Measurements from ENCODE around the gene CEP83.
A peak's percentile ranks its signal among the peaks of the same experiment; 100 is the strongest.

The CEP83 gene

DNA sequence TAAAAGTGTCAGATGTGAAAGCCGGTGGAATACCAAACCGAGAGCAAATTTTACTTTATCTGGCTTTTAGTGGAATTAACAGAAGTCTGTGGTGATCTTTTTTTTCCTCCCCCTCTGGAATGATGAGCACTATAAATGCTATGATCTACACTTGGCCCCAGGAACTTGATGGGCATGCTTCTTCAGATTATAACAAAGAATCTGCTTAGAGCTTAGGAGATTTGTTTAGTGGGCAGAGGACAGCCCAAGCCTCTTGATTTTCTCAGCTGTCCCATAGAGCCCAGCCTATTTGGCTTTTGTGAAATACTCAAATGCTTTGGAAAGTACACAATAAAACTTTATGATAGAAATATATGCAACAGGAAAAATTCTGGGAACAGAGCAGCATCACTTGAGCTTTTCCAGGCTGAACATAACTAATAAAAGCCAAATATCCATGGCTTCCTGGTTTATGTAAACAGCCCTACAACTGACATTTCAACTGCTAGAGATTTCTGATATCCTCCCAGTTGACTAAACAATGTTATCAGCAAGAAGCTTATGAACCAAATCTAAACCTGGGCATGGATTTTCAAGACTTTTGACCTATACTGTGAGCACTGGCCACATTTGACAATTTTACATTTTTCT lies 161.7 kb downstream of the CEP83 start:
- DNase-seq: no peak

- DNase-seq: no peak
Measured at GRCh38 chr12:94297096-94297699, 162.5 kb downstream of the CEP83 start.

DNA sequence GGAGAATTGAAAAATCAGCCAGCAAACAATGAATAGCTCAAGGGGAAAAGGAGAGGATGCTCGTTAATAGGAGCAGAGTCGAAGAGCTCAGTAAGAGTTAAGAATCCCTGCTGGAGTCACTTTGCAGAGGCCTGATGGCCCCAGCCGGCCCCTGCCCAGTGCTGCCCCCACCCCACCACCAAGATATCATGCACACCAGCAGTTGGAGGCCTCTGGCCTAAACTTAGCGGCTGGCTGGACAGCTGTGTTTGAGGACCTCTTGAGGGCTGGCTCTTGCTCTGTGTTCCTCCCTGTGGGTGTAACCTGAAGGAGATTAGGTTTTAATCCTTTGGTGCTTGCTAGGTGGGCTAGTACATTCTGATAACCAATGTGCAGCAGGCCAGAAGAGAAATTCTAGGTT lies 169.3 kb downstream of the CEP83 start:
- DNase-seq: no peak

DNA sequence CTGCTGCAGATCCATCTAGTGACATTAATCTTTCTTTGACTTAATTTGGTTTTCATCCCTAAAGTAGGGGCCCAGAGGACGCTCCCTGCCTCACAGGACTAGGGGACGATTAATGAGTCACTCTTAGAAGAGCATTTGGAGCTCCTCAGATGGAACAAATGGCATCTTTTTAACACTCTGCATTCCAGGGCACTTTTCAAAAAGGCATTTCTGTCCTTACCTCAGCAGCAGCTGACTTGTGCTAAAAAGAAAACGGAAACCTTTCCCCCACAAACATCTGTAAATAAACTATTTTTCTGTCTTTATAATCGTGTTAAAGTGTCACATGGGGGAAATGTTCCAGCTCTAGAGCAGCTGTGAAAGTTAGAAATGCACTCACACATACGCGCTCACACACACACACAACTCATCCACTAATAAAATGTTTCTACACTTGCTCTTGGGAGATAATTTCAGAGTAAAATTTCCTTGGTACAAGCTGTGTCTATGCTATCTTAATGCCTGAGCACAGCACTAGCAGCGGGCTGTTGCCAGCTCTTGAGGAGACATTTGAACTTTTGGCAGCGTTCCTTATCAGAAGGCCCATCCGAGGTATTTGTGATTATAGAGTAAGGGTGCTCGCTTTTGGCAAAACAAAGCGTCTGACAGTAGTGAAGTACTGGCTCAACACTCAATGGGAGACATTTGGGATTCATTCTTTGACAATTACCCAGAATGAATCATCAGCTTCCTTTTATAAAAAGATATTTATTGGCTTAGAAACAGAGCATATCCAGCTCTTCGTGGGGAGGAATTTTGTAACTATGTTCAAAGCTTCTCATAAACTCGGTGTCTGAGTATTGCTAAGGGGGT lies 170.0 kb downstream of the CEP83 start:
- DNase-seq: peak; percentile 58

GRCh38 chr12:94287245-94287628 lies 172.4 kb downstream of the CEP83 start:
- DNase-seq: no peak

GRCh38 chr12:94286583-94287244 lies 173.0 kb downstream of the CEP83 start:
- peak; percentile 88 for DNase-seq

GRCh38 chr12:94285943-94286582 lies 173.6 kb downstream of the CEP83 start:
- peak; percentile 74 for DNase-seq

DNA sequence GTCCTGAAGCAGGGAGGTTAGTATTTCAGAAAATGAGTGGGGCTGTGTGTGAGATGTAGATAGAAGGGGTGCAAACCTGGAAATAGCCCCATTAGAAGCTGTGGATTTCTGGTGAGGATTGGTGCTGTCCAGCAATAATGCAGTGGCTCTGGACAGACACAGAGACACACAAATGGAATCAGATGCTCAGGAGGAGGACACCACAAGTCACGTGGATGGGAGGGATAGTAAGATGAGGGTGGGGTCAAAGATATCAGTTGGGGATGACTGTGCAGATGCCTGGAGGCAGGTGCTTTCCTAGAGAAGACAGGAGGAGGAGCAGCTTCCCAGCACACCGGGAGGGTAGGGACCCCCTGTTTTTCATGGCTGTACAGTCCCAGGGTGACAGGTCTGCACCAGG lies 174.8 kb downstream of the CEP83 start:
- no peak for DNase-seq

- no peak for DNase-seq
Measured at GRCh38 chr12:94284046-94284445, 175.6 kb downstream of the CEP83 start.

GRCh38 chr12:94282675-94283074 lies 177.0 kb downstream of the CEP83 start:
- DNase-seq: no peak

DNA sequence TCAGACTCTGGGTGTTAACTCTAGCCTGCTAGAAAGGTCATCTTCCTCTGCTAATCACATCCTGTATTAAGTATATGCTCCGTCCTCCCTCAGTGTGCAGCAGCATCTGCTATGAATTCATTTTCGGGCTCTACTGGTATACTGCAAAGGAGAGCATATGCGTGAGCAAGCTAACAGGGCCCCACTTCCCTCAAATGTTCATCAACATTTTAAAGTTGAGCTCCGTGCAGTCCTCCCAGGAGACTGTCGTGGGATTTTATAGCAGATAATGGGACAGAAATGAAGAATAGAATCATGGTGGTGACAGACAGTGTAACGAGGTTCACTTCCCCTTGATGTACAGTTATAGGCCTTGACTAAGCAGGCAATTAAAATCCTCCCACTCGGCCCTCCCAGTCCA lies 179.6 kb downstream of the CEP83 start:
- DNase-seq: no peak

DNA sequence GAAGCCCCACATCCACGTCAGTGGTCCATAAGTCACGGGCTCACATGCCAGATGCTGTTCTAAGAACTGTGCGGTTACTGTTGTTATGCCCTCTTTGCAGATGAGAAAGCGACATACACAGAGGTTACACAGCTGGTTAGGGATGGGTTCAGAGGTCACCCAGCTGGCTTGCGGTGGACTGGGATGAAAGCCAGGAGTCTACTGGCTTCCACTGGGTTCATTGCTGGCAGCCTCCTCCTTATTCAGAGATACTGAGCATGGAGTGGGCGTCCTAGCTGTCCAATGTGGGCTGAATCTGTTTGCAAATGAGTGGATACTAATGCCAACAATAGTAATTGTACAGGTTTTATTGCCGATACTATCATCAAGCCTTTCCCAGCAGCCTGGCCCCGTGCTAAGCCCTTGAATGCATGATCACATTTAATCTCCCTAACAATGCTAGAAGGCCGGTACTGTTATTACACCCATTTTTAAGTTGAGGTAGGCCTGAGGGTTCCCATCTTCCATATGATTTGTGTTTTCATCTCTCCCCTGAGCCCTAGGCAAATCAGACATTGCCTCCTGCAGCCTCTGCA lies 182.2 kb downstream of the CEP83 start:
- DNase-seq: no peak

DNA sequence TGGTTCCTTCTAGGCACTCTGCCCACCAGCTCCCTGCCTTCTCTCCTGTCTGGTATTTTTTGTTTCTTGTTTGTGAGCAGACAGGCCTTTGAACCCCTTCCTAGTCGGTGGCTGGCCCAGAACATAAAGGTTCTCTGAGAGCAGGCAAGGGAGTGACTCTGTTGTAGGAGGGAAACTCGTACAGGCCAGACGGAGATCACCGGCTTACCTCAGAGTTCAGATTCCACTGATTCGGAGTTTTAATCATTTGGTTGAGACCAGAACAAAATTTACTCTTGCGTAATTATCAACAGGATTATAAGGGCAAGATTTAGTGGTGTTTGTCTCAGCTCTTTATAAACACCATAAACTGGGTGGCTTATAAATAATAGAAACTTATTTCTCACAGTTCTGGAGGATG lies 182.9 kb downstream of the CEP83 start:
- no peak for DNase-seq

DNA sequence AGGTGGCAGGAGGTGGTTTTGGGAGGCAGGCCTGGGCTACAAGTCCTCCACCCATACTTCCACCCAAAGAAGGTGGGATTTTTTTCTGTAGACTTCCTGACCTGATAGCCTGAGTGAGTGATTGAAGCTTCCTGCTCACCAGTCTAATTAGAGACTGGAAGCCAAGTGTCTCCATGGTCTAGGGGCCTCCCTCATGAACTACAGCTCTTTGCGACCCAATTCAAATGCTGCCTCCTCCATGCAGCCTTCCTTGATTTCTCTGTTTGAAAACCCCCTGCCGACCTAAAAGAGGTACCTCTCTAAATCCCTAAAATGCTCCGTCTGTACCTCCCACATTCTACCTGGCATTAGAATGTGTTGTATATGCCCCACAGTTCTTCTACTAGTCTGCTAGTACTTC lies 186.4 kb downstream of the CEP83 start:
- no peak for DNase-seq

DNA sequence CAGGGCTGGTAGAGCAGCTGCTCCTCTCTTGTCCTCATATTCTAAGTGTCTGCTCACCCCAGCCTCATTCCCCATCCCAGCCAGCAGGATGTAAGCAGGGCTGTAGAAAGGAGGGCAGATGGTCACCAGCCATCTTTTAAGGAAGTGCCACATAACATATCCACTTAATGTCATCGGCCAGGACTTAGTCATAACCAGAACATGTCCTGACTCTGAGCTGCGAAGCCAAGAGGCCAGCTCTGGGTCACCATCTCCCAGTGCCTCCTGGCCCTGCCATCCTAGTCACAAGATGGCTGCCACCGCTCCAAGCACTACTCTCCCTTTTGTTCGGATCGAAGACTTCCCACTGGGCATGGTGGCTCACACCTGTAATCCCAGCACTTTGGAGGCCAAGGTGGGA lies 187.4 kb downstream of the CEP83 start:
- no peak for DNase-seq

DNA sequence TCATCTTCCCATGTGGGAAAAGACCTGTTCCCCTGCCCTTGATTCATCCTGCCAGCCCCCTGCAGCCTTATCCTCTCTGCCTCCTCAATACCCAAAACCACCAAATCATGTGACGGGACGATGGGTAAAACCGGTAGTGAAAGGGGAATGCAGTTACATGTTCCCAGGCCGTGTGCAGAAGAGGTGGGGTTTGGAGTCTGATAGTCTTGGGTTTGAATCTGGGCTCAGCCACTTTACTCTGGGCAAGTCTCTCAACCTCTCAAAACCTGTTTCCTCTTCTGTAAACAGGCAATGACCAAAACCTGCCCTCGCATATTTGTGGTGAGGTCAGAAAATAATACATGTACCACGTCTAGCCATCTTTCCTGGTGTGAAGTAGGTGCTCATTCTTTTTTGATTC lies 188.3 kb downstream of the CEP83 start:
- DNase-seq: no peak

GRCh38 chr12:94269316-94269999 lies 190.2 kb downstream of the CEP83 start:
- peak; percentile 39 for DNase-seq

- peak; percentile 48 for DNase-seq
Measured at GRCh38 chr12:94267921-94268471, 191.7 kb downstream of the CEP83 start.

DNA sequence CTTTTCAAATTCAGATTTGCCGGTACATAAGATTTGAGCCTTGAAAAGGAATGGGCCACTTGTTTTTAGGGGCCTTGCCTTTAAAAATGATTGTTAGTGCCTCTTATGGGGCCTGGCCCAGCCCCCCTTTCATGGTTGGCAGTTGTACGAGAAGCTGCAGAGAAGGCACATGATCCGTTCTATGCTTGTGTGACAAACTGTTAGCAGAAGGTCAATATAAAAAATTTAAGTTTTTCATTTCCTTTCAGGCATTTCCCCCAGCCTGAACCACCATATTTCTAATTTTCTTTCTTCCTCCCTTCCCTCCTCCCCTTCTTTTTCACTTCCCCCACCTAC lies 192.2 kb downstream of the CEP83 start:
- DNase-seq: no peak

GRCh38 chr12:94266796-94267536 lies 192.7 kb downstream of the CEP83 start:
- peak; percentile 87 for DNase-seq

Data from eye (tissue), 1 donor.